Spleen (tissue), 7 donors: ENCODE results near the gene SLC23A3.

Experiments used
- POLR2A ChIP-seq, 3 donors: fragments of 450-650 bp; IDR thresholded peaks; one replicate each; pipeline ENCODE4 v1.5.1; 2017; ENCODE audit warnings: antibody characterized with exemption in 3 of 3, mild to moderate bottlenecking in 1 of 3
- POLR2AphosphoS5 ChIP-seq, 3 donors: sonication (generic); formaldehyde crosslinking; IDR thresholded peaks; one replicate each; pipeline ENCODE4 v1.5.1; 2017; ENCODE audit warnings: antibody characterized with exemption in 3 of 3
- TF ChIP-seq, protein P1 (sequence below), 11 experiments: fragments of 200-600 bp in 7 of 11; fragments of 450-650 bp in 4 of 11; sonication (generic) in 4 of 11; IDR thresholded peaks in 8 of 11; conservative IDR thresholded peaks in 3 of 11; 1 replicate in 7 of 11; 2 replicates in 4 of 11; pipeline versions ENCODE4 v1.4.0 to v1.8.0; 2016 to 2021; ENCODE audit warnings: antibody characterized with exemption in 11 of 11, inconsistent platforms in 4 of 11, mild to moderate bottlenecking in 1 of 11
- donor health status: DM: no; HTN: no; CAD: no; lungs with moderate emphysema.
- donor health status: DM: no; HTN: no; CAD: no.
- donor health status: DM: no; HTN: no; CAD: no.

DNA sequence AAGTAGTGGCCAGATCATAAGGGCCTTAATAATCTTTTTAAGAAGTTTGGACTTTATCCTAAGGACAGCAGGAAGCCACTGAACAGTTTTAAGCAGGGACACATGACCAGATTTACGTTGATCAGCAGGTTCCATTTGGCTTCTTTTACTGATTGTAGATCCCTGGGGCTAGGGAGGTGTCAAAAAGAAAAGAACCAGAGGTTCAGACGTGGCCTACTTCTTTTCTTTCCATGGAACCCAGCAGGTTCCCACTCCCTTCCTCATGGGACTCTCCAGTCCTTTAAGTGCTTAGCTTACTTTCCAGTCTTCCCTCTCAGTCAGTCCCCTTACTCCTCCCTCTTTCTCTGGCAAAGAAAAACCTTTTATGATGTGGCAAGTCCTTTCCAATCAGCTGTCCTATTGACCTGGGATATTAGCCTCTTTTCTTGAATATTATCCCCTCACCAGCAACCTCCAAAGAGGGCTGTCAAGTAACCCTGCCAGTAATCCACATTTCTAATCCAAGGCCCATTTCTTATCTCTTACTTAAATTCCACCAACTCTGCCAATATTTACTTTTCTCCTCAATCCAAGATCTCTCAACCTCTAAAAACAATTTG, 42.7 kb downstream of the SLC23A3 start:
- TF ChIP-seq, protein P1, sequence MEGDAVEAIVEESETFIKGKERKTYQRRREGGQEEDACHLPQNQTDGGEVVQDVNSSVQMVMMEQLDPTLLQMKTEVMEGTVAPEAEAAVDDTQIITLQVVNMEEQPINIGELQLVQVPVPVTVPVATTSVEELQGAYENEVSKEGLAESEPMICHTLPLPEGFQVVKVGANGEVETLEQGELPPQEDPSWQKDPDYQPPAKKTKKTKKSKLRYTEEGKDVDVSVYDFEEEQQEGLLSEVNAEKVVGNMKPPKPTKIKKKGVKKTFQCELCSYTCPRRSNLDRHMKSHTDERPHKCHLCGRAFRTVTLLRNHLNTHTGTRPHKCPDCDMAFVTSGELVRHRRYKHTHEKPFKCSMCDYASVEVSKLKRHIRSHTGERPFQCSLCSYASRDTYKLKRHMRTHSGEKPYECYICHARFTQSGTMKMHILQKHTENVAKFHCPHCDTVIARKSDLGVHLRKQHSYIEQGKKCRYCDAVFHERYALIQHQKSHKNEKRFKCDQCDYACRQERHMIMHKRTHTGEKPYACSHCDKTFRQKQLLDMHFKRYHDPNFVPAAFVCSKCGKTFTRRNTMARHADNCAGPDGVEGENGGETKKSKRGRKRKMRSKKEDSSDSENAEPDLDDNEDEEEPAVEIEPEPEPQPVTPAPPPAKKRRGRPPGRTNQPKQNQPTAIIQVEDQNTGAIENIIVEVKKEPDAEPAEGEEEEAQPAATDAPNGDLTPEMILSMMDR (IDR thresholded peaks at IDR 0.05 in 8 of 11, conservative IDR thresholded peaks at IDR 0.05 in 3 of 11), result no peak
- no peak for TF ChIP-seq POLR2A (IDR thresholded peaks at IDR 0.05)
- no peak for TF ChIP-seq POLR2AphosphoS5 (IDR thresholded peaks at IDR 0.05)
